ENCODE results near the gene PRSS57. TPM values are rescaled to one million over a fixed set of nuclear protein-coding genes. Genes with fewer than 3 reads are reported as not detected.

The PRSS57 gene
- total RNA-seq, 1 experiment from 2014 or later: not detected

DNA sequence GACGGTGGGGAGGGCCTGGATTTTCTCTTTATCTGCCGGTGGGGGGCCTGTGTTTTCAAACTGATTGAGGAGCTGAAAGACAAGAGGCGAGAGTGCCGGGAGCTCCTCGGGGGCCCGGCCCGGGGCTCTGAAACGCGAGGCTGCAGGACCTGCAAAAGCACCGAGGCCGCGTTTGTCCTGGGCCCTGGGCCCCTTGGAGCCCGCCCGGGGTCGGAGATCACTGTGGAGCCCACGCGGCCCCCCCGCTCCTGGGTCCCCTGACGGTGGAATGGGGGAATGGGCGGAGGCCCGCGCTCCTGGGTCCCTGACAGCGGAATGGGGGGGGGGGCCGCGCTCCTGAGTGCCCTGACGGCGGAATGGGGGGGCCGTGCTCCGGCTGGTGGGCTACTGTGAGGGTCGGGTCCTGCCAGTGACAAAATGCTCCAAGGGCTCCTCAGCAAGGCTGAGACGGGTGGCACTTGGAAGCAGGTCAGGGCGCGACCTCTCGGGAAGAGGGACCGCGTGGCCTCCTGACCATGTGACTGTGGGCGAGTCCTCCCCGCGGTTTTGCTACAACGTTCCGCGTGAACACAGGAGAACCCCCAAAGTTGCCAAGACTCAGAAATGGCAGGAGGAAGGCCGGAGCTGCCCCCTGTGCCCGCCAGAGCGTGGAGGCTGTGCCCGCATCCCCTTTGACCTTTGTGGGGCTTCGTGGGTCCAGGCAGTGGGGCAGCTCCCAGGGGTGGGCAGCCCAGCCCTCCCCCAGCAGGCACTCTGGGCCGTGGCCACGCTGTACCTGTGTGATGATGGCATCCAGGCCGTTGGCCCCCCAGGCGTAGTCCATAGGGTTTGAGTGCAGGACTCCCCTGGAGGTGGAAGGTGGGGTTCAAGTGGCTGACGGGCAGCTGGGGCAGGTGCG is 46.1 kb downstream of the PRSS57 start:
- POLR2A ChIA-PET: no interaction called here
- no peaks in the 10 kb centered on the region for H3K4me1 ChIP-seq (ENCODE audit: control insufficient read depth, insufficient read depth, low read length)
- H3K27me3 ChIP-seq (ENCODE audit: control insufficient read depth, insufficient read depth, low read length): no peaks in the 10 kb centered on the region
- no peaks in the 10 kb centered on the region for H3K9me3 ChIP-seq (ENCODE audit: control insufficient read depth, insufficient read depth, low read depth, low read length)
- BruUV-seq (replicated peaks): no TSS peak
- TF ChIP-seq SIN3A (IDR thresholded peaks at IDR 0.05; ENCODE audit: borderline replicate concordance, insufficient read depth, low read depth, low read length) (no peak), TCF7L2 (IDR thresholded peaks at IDR 0.05; ENCODE audit: low read depth, low read length) (no peak), POLR2AphosphoS5 (IDR thresholded peaks at IDR 0.05; ENCODE audit: low read depth, low read length) (no peak)
- TF ChIP-seq, protein P1, sequence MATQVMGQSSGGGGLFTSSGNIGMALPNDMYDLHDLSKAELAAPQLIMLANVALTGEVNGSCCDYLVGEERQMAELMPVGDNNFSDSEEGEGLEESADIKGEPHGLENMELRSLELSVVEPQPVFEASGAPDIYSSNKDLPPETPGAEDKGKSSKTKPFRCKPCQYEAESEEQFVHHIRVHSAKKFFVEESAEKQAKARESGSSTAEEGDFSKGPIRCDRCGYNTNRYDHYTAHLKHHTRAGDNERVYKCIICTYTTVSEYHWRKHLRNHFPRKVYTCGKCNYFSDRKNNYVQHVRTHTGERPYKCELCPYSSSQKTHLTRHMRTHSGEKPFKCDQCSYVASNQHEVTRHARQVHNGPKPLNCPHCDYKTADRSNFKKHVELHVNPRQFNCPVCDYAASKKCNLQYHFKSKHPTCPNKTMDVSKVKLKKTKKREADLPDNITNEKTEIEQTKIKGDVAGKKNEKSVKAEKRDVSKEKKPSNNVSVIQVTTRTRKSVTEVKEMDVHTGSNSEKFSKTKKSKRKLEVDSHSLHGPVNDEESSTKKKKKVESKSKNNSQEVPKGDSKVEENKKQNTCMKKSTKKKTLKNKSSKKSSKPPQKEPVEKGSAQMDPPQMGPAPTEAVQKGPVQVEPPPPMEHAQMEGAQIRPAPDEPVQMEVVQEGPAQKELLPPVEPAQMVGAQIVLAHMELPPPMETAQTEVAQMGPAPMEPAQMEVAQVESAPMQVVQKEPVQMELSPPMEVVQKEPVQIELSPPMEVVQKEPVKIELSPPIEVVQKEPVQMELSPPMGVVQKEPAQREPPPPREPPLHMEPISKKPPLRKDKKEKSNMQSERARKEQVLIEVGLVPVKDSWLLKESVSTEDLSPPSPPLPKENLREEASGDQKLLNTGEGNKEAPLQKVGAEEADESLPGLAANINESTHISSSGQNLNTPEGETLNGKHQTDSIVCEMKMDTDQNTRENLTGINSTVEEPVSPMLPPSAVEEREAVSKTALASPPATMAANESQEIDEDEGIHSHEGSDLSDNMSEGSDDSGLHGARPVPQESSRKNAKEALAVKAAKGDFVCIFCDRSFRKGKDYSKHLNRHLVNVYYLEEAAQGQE (IDR thresholded peaks at IDR 0.05; ENCODE audit: insufficient read depth in 1 of 2, low read depth in 2 of 2, low read length in 1 of 2): no peak
- TF ChIP-seq, protein P2, sequence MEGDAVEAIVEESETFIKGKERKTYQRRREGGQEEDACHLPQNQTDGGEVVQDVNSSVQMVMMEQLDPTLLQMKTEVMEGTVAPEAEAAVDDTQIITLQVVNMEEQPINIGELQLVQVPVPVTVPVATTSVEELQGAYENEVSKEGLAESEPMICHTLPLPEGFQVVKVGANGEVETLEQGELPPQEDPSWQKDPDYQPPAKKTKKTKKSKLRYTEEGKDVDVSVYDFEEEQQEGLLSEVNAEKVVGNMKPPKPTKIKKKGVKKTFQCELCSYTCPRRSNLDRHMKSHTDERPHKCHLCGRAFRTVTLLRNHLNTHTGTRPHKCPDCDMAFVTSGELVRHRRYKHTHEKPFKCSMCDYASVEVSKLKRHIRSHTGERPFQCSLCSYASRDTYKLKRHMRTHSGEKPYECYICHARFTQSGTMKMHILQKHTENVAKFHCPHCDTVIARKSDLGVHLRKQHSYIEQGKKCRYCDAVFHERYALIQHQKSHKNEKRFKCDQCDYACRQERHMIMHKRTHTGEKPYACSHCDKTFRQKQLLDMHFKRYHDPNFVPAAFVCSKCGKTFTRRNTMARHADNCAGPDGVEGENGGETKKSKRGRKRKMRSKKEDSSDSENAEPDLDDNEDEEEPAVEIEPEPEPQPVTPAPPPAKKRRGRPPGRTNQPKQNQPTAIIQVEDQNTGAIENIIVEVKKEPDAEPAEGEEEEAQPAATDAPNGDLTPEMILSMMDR (IDR thresholded peaks at IDR 0.05): no peak
- no peak for ATAC-seq
- H3K36me3 ChIP-seq (ENCODE audit: control insufficient read depth, insufficient read depth, low read length): no peaks in the 10 kb centered on the region; the same call in none of the 2 replicates
- no peak overlapping the region for H3K4me3 ChIP-seq (ENCODE audit: low read depth in 2 of 2, low read length in 2 of 2)
- intact Hi-C loops (cut with micrococcal nuclease; ENCODE audit: unreplicated experiment) (no loop called here), in situ Hi-C loops (cut with HindIII; ENCODE audit: low pct_unique_long_range_greater_than_20kb, low sequenced_read_pairs) (no loop called here)
- DNase-seq (ENCODE audit: low read depth, low spot score): no peak
- CTCF ChIA-PET: no interaction called here
- no peak overlapping the region for H3K27ac ChIP-seq (ENCODE audit: low read length)

DNA sequence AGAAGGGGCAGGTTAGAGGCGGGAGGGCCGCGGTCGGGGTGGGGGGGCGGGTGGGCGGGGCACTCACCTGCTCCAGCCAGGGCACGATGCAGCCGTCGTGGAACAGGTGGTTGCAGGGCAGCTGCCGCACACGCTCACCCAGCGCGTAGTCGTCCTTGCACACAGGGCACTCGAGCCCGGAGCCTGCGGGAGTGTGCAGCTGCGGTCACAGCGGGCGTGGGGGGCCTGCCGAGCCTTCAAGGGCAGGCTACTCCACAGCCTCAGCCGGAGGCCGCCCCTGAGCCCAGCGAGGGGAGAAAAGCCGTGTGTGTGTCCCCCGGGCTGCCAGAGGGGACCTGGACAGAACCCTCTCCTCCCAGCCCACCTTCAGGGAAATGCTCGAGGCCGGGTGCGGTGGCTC is 46.9 kb downstream of the PRSS57 start:
- Histone ChIP-seq H3K27me3 (ENCODE audit: control insufficient read depth, insufficient read depth, low read length) (no peaks in the 10 kb centered on the region), H3K27ac (ENCODE audit: low read length) (no peak overlapping the region), H3K9me3 (ENCODE audit: control insufficient read depth, insufficient read depth, low read depth, low read length) (no peaks in the 10 kb centered on the region), H3K4me1 (ENCODE audit: control insufficient read depth, insufficient read depth, low read length) (no peaks in the 10 kb centered on the region), H3K36me3 (ENCODE audit: control insufficient read depth, insufficient read depth, low read length) (no peaks in the 10 kb centered on the region; the same call in none of the 2 replicates), H3K4me3 (ENCODE audit: low read depth in 2 of 2, low read length in 2 of 2) (no peak overlapping the region)
- in situ Hi-C loops (cut with HindIII; ENCODE audit: low pct_unique_long_range_greater_than_20kb, low sequenced_read_pairs): no loop called here
- intact Hi-C loops (cut with micrococcal nuclease; ENCODE audit: unreplicated experiment): no loop called here
- no peak for TF ChIP-seq SIN3A (IDR thresholded peaks at IDR 0.05; ENCODE audit: borderline replicate concordance, insufficient read depth, low read depth, low read length)
- TF ChIP-seq, protein P1 (IDR thresholded peaks at IDR 0.05; ENCODE audit: insufficient read depth in 1 of 2, low read depth in 2 of 2, low read length in 1 of 2): no peak
- no peak for TF ChIP-seq TCF7L2 (IDR thresholded peaks at IDR 0.05; ENCODE audit: low read depth, low read length)
- TF ChIP-seq, protein P2 (IDR thresholded peaks at IDR 0.05): no peak
- no peak for TF ChIP-seq POLR2AphosphoS5 (IDR thresholded peaks at IDR 0.05; ENCODE audit: low read depth, low read length)
- no peak for DNase-seq (ENCODE audit: low read depth, low spot score)
- ATAC-seq: no peak
- POLR2A ChIA-PET: no interaction called here
- no TSS peak for BruUV-seq (replicated peaks)
- CTCF ChIA-PET: no interaction called here

All from Panc1 (cell line).